Endothelial cell of umbilical vein (primary cell): Measurements from ENCODE around the gene POLE.

Experiments
- CTCF ChIP-seq, 2 donors: IDR thresholded peaks; 1 replicate in 1 of 2; 2 replicates in 1 of 2; pipeline ENCODE4 v1.5.1; 2011; ENCODE audit warnings: low read length in 2 of 2, mild to moderate bottlenecking in 2 of 2, moderate library complexity in 2 of 2, control low read depth in 1 of 2, inconsistent platforms in 1 of 2, low read depth in 1 of 2; ENCODE audit not compliant: insufficient read depth in 1 of 2; ENCODE audit errors: extremely low read depth in 1 of 2
- EZH2 ChIP-seq: IDR thresholded peaks from 2 replicates; pipeline ENCODE4 v1.6.1; 2012; ENCODE audit warnings: borderline replicate concordance, low read depth, mild to moderate bottlenecking, moderate library complexity, low read length, inconsistent platforms; ENCODE audit not compliant: severe bottlenecking
- JUN ChIP-seq: IDR thresholded peaks from 2 replicates; pipeline ENCODE4 v1.6.1; 2011; ENCODE audit warnings: borderline replicate concordance, low read depth; ENCODE audit not compliant: insufficient read length, insufficient read depth
- POLR2A ChIP-seq: IDR thresholded peaks from 2 replicates; pipeline ENCODE4 v1.6.1; 2012; ENCODE audit warnings: low read depth, mild to moderate bottlenecking, control low read depth, low read length

- TF ChIP-seq JUN: no peak
- TF ChIP-seq CTCF (IDR thresholded peaks at IDR 0.05; ENCODE audit: extremely low read depth in 1 of 2, insufficient read depth in 1 of 2, low read depth in 1 of 2, low read length in 2 of 2): no peak
- TF ChIP-seq POLR2A: no peak
- TF ChIP-seq EZH2: no peak
These were observed 66.1 kb downstream of the POLE start for GRCh38 chr12:132620899-132621656.
